Coronary artery (tissue), 2 donors: ENCODE results near the gene GSTCD.

Source experiments
- DNase-seq: peaks from one replicate; pipeline ENCODE4 v3.0.0-alpha.2; 2017; ENCODE audit warnings: low spot score
- H3K27ac ChIP-seq, 2 donors: fragments of 200-600 bp; sonication (generic); one replicate each; pipeline ENCODE4 v1.5.1; 2016 to 2019
- H3K4me3 ChIP-seq: fragments of 200-600 bp; sonication (generic); 2 replicates; pipeline ENCODE4 v1.5.1; 2016; ENCODE audit warnings: mild to moderate bottlenecking, moderate library complexity
- TF ChIP-seq, protein P1 (sequence below): fragments of 200-600 bp; sonication (generic); IDR thresholded peaks from one replicate; pipeline ENCODE4 v1.5.1; 2019; ENCODE audit warnings: antibody characterized with exemption

Gene GSTCD

DNA sequence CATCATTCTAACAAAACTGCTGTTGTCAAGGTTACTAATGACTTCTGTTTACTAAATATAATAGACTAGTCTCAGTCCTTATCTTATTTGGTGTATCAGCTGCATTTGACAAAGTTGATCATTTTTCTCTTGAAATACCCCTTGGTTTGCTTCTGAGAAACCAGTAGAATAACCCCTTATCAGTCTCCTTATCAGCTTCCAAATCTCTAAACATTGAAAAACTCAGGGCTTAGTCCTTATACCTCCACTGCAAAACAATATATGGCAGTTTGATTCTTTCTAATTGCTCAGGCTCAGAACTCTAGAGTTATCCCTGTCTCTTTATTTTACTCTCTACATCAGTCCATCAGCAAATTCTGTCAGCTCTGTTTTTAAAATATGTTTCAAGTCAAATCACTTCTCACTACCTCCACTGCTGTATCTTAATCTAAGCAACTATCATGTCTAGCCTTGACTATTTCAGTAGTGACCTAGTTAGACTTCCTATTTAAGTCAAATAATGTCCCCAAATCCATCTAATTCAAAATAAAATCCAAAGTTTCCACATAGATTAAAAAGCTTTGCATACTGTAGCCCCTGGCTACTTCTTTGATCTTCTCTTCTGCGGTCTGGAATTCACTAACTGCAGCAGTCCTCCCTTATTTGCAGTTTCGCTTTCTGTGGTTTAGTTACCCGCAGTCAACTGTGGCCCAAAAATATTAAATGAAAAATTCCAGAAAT, 99.6 kb downstream of the GSTCD start:
- TF ChIP-seq, protein P1, sequence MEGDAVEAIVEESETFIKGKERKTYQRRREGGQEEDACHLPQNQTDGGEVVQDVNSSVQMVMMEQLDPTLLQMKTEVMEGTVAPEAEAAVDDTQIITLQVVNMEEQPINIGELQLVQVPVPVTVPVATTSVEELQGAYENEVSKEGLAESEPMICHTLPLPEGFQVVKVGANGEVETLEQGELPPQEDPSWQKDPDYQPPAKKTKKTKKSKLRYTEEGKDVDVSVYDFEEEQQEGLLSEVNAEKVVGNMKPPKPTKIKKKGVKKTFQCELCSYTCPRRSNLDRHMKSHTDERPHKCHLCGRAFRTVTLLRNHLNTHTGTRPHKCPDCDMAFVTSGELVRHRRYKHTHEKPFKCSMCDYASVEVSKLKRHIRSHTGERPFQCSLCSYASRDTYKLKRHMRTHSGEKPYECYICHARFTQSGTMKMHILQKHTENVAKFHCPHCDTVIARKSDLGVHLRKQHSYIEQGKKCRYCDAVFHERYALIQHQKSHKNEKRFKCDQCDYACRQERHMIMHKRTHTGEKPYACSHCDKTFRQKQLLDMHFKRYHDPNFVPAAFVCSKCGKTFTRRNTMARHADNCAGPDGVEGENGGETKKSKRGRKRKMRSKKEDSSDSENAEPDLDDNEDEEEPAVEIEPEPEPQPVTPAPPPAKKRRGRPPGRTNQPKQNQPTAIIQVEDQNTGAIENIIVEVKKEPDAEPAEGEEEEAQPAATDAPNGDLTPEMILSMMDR, result no peak
- Histone ChIP-seq H3K4me3 (peak overlapping the region; percentile 54), H3K27ac (peak overlapping the region; percentile 16 to 48)
- no peak for DNase-seq

DNA sequence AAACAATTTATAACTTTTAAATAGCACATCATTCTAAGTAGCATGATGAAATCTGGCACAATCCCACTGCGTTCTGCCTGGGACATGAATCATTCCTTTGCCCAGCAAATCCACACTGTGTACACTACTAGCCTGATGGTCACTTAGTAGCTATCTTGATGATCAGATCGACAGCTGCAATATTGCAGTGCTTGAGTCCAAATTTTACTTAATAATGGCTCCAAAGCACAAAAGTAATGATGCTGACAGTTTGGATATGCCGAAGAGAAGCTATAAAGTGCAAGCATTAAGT, 100.1 kb downstream of the GSTCD start:
- peak; percentile 70 for DNase-seq
- TF ChIP-seq, protein P1, result no peak
- peak overlapping the region; percentile 54 for H3K4me3 ChIP-seq
- peak overlapping the region; percentile 16 to 48 for H3K27ac ChIP-seq

DNA sequence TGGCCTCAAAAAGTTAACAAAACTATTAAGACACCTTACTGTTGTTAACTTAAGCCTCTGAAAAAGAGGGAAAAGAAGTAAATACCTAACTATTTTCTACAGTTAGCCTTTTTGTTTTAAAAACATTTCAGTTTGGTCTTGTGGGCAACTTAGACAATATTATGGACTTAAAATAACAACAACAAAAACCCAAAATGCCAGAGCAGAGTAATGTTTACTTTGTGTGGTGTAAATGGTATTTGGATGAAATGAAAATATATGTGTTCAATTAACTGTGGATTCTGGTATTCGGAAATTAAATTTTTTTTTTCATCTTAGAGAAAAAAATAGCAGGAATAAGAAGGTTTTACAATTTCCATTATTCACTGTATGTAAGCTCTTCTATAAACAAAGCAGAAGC, 107.1 kb downstream of the GSTCD start:
- no peak overlapping the region for H3K4me3 ChIP-seq

DNA sequence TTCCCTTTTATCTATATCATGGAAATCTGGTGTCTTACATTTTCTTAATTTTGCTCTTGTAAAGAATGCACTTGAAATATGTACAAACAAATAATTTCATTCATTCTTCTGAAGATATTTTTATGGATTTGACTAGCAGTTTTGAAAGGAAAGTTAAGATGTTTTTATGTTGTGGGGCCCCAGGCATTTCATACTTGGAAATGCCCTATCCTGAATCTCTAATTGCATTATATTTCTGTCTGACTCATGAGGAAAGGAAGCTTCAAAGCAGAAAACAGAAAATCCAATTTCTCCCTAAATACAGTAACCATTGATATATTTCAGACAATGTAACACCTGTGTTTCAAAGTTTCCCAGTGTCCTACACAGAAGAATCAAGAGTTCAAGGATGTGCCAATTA, 113.5 kb downstream of the GSTCD start:
- H3K27ac ChIP-seq, result no peak overlapping the region
- no peak for DNase-seq
- H3K4me3 ChIP-seq, result no peak overlapping the region
- TF ChIP-seq, protein P1, result no peak

More for the DNA sequence above, 107.1 kb downstream of the GSTCD start:
- TF ChIP-seq, protein P1, result no peak
- H3K27ac ChIP-seq, result no peak overlapping the region
- DNase-seq, result no peak

DNA sequence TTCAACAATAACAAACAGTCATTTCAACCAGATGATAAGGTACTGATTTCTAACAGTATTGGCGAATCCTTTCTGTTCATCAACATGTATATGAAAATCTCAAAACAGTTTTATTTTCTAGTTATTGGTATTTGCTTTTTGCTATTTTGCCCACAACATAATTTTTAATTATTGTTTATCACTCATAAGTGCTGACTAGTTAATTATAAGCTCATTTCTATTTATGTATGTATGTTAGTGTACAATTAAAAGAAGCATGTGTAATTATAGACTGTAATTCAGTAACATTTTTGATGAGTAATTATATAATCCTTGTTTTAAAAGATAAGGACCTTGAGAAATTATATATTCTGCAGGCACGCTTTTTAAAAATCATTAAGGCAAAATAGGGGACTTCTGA, 119.5 kb downstream of the GSTCD start:
- H3K27ac ChIP-seq, result no peak overlapping the region
- no peak for DNase-seq
- H3K4me3 ChIP-seq, result no peak overlapping the region
- TF ChIP-seq, protein P1, result no peak

DNA sequence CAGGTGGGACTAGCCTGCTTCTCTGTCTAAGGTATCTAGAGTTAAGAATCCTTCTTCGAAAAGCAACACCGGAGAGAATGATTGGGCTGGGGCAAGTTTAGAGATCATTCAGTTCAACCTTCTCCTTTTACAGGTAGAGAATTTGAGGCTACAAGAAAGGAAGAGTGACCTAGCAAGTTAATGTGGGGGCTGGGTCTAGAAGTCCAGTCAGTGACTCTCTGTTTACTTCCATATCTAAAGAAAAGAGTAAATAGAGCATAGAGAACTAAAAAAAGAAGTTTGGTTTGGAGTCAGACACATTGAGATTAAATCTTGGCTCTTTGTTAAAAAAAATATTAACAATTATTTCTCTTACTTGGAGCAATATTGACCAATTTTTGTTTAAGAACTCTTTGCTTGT, 122.6 kb downstream of the GSTCD start:
- no peak for DNase-seq
- Histone ChIP-seq H3K27ac (no peak overlapping the region), H3K4me3 (no peak overlapping the region)
- TF ChIP-seq, protein P1, result no peak

DNA sequence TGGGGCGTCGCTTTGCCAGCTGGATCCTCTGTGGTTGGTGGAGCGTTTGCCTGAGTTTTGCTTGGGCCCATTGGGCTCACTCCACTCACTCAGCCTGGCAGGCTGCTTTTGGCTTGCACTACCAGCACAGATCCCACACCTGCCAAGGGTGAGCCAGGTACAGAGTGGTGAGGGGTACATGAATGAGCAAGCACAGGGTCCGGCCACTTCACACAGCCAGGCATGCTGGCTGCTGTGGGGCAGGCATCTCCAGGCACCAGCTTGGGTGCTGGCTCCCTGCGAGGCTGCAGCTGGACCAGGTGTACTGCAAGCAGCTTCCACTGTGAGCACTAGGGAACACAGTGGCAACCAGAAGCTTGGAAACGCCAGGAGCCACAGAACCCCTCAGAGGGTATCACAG, 126.6 kb downstream of the GSTCD start:
- DNase-seq, result no peak
- Histone ChIP-seq H3K4me3 (no peak overlapping the region), H3K27ac (no peak overlapping the region)
- TF ChIP-seq, protein P1, result no peak
